Measurements from ENCODE around the gene CYB561A3. TPM values are rescaled to one million over a fixed set of nuclear protein-coding genes. Genes with fewer than 3 reads are reported as not detected.

The CYB561A3 gene
- total and polyA plus RNA-seq, 2 experiments from 2014 or later: 9.8 to 30.8 TPM

GRCh38 chr11:61368646-61369045 is 7.0 kb upstream of the CYB561A3 start:
- H3K9me2 ChIP-seq (ENCODE audit: insufficient read depth): no peaks in the 10 kb centered on the region
- TF ChIP-seq ZNF331 (CRISPR knock-in tag; IDR thresholded peaks at IDR 0.05; ENCODE audit: low read depth) (no peak), STAT1 (IDR thresholded peaks at IDR 0.05; ENCODE audit: unreplicated experiment) (no peak), ZNF462 (CRISPR knock-in tag; IDR thresholded peaks at IDR 0.05) (no peak), POLR2AphosphoS5 (IDR thresholded peaks at IDR 0.05; ENCODE audit: low read depth) (no peak), JUNB (IDR thresholded peaks at IDR 0.05; ENCODE audit: unreplicated experiment) (no peak), EZH2 (IDR thresholded peaks at IDR 0.05; ENCODE audit: low read depth, unreplicated experiment) (no peak), EZH2phosphoT487 (IDR thresholded peaks at IDR 0.05; ENCODE audit: unreplicated experiment) (no peak), ZNF114 (CRISPR knock-in tag; IDR thresholded peaks at IDR 0.05) (no peak), NANOG (IDR thresholded peaks at IDR 0.05; ENCODE audit: borderline replicate concordance) (no peak), CTCF (conservative IDR thresholded peaks at IDR 0.05; ENCODE audit: low read depth in 2 of 2) (no peak), CREB1 (CRISPR knock-in tag; IDR thresholded peaks at IDR 0.05; ENCODE audit: low read depth) (no peak), ETS1 (IDR thresholded peaks at IDR 0.05) (no peak), REST (IDR thresholded peaks at IDR 0.05; ENCODE audit: unreplicated experiment) (no peak)
- H3K9me3 Mint-ChIP-seq: peaks cover 31% of the 10 kb centered on the region
- no peak overlapping the region for H3K4me3 ChIP-seq
- no peak overlapping the region for H3K4me2 ChIP-seq
- H3K4me1 Mint-ChIP-seq: peaks cover 2% of the 10 kb centered on the region; the same call in 1 of the 3 replicates
- no peak overlapping the region for H2AFZ ChIP-seq
- H3K27ac ChIP-seq (ENCODE audit: low read depth): no peak overlapping the region
- peaks cover 7% of the 10 kb centered on the region for H3K79me2 ChIP-seq (replicated peaks; ENCODE audit: insufficient read depth)
- no peak for DNase-seq (ENCODE audit: low spot score)
- no peak for ATAC-seq
- no peaks in the 10 kb centered on the region for H3K4me1 ChIP-seq (ENCODE audit: insufficient read depth)
- H4K20me1 ChIP-seq (replicated peaks; ENCODE audit: insufficient read depth): peaks cover 9% of the 10 kb centered on the region
- H3F3A ChIP-seq (replicated peaks; ENCODE audit: low read depth): peaks cover 8% of the 10 kb centered on the region; the same call in 1 of the 2 replicates
- H3K36me3 Mint-ChIP-seq (ENCODE audit: low read depth): peaks cover 93% of the 10 kb centered on the region
- H3K4me3 Mint-ChIP-seq: no peak overlapping the region; the same call in 2 of the 3 replicates
- H3K27me3 Mint-ChIP-seq (ENCODE audit: insufficient read depth, low read depth, poor library complexity): peaks cover 5% of the 10 kb centered on the region
- H3K27ac Mint-ChIP-seq: no peak overlapping the region
- no peaks in the 10 kb centered on the region for H3K27me3 ChIP-seq (ENCODE audit: insufficient read depth)
- H3K36me3 ChIP-seq (ENCODE audit: insufficient read depth): peaks cover 53% of the 10 kb centered on the region

All from GM23338 (cell line).